ENCODE measurements around the gene TPM1. TPM values are rescaled to one million over a fixed set of nuclear protein-coding genes. Genes with fewer than 3 reads are reported as not detected.
"Not testable (repeated sequence)": the region's sequence is repeated elsewhere in the genome, so short reads cannot be mapped to it uniquely, and the experiment has no call there.

TPM1 gene
- total RNA-seq, 1 donor from 2014 or later: 106 TPM

GRCh38 chr15:63091679-63092446, 49.3 kb downstream of the TPM1 start:
- no peak for TF ChIP-seq CTCF (IDR thresholded peaks at IDR 0.05; ENCODE audit: unreplicated experiment)
- Mint-ChIP-seq H3K36me3 (ENCODE audit: low read depth, unreplicated experiment) (no peaks in the 10 kb centered on the region), H3K27me3 (ENCODE audit: unreplicated experiment) (peaks cover 2% of the 10 kb centered on the region), H3K27ac (ENCODE audit: unreplicated experiment) (no peak overlapping the region), H3K4me1 (ENCODE audit: unreplicated experiment) (peaks cover 6% of the 10 kb centered on the region), H3K4me3 (ENCODE audit: unreplicated experiment) (no peak overlapping the region), H3K9me3 (ENCODE audit: unreplicated experiment) (no peaks in the 10 kb centered on the region)
- no peak for DNase-seq (ENCODE audit: low spot score)

- H3K9me3 Mint-ChIP-seq (ENCODE audit: unreplicated experiment): no peaks in the 10 kb centered on the region
- peak; percentile 78 for DNase-seq (ENCODE audit: low spot score)
- H3K4me1 Mint-ChIP-seq (ENCODE audit: unreplicated experiment): peaks cover 11% of the 10 kb centered on the region
- H3K27me3 Mint-ChIP-seq (ENCODE audit: unreplicated experiment): peaks cover 2% of the 10 kb centered on the region
- H3K4me3 Mint-ChIP-seq (ENCODE audit: unreplicated experiment): no peak overlapping the region
- no peak overlapping the region for H3K27ac Mint-ChIP-seq (ENCODE audit: unreplicated experiment)
- TF ChIP-seq CTCF (IDR thresholded peaks at IDR 0.05; ENCODE audit: unreplicated experiment): peak; percentile 52
- no peaks in the 10 kb centered on the region for H3K36me3 Mint-ChIP-seq (ENCODE audit: low read depth, unreplicated experiment)
These were observed 51.1 kb downstream of the TPM1 start for GRCh38 chr15:63093486-63094205.

GRCh38 chr15:63094495-63094931, 52.0 kb downstream of the TPM1 start:
- peaks cover 2% of the 10 kb centered on the region for H3K27me3 Mint-ChIP-seq (ENCODE audit: unreplicated experiment)
- H3K9me3 Mint-ChIP-seq (ENCODE audit: unreplicated experiment): no peaks in the 10 kb centered on the region
- no peak for DNase-seq (ENCODE audit: low spot score)
- no peaks in the 10 kb centered on the region for H3K36me3 Mint-ChIP-seq (ENCODE audit: low read depth, unreplicated experiment)
- H3K27ac Mint-ChIP-seq (ENCODE audit: unreplicated experiment): no peak overlapping the region
- peaks cover 6% of the 10 kb centered on the region for H3K4me1 Mint-ChIP-seq (ENCODE audit: unreplicated experiment)
- TF ChIP-seq CTCF (IDR thresholded peaks at IDR 0.05; ENCODE audit: unreplicated experiment): no peak
- no peak overlapping the region for H3K4me3 Mint-ChIP-seq (ENCODE audit: unreplicated experiment)

GRCh38 chr15:63096178-63096577, 53.6 kb downstream of the TPM1 start:
- Mint-ChIP-seq H3K36me3 (ENCODE audit: low read depth, unreplicated experiment) (no peaks in the 10 kb centered on the region), H3K27ac (ENCODE audit: unreplicated experiment) (no peak overlapping the region), H3K9me3 (ENCODE audit: unreplicated experiment) (no peaks in the 10 kb centered on the region), H3K27me3 (ENCODE audit: unreplicated experiment) (peaks cover 2% of the 10 kb centered on the region), H3K4me1 (ENCODE audit: unreplicated experiment) (peaks cover 5% of the 10 kb centered on the region), H3K4me3 (ENCODE audit: unreplicated experiment) (no peak overlapping the region)
- no peak for DNase-seq (ENCODE audit: low spot score)
- no peak for TF ChIP-seq CTCF (IDR thresholded peaks at IDR 0.05; ENCODE audit: unreplicated experiment)

GRCh38 chr15:63098901-63099300, 56.4 kb downstream of the TPM1 start:
- H3K9me3 Mint-ChIP-seq (ENCODE audit: unreplicated experiment); H3K4me1 Mint-ChIP-seq (ENCODE audit: unreplicated experiment); H3K36me3 Mint-ChIP-seq (ENCODE audit: low read depth, unreplicated experiment); H3K4me3 Mint-ChIP-seq (ENCODE audit: unreplicated experiment); H3K27ac Mint-ChIP-seq (ENCODE audit: unreplicated experiment); H3K27me3 Mint-ChIP-seq (ENCODE audit: unreplicated experiment); DNase-seq (ENCODE audit: low spot score): not testable (repeated sequence)

GRCh38 chr15:63099581-63099980, 57.0 kb downstream of the TPM1 start:
- not testable (repeated sequence) for H3K4me3 Mint-ChIP-seq (ENCODE audit: unreplicated experiment); H3K27ac Mint-ChIP-seq (ENCODE audit: unreplicated experiment); H3K4me1 Mint-ChIP-seq (ENCODE audit: unreplicated experiment); H3K27me3 Mint-ChIP-seq (ENCODE audit: unreplicated experiment); H3K9me3 Mint-ChIP-seq (ENCODE audit: unreplicated experiment); DNase-seq (ENCODE audit: low spot score); H3K36me3 Mint-ChIP-seq (ENCODE audit: low read depth, unreplicated experiment)

Measured in endothelial cell (in vitro differentiated cells).